Measurements from ENCODE around the gene POMGNT2.

DNA sequence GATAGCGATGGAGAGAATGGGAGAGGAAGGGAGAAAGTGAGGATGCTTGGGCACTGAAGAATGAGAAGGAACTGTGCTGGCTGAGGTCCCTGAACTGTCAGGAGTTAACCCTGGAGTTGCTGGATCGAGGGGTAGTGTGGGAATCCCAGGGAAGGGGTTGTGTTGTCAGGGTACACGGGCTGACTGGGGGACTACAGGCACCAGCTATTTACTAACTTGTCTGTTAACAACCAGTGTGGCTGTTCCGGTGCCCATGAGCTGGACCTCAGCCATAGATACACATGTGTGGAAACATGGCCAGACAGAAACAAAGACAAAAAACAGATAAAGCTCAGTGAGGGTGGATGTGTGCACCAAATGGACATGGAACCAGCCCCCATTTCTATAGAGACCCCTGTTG lies 71.7 kb downstream of the POMGNT2 start:
- TF ChIP-seq CTCF (IDR thresholded peaks at IDR 0.05) (no peak), EZH2 (IDR thresholded peaks at IDR 0.05; ENCODE audit: borderline replicate concordance, insufficient read depth, low read depth, low read length, poor library complexity, severe bottlenecking) (no peak)
